Gastroesophageal sphincter (tissue), 4 donors: ENCODE measurements around the gene FBXW8. TPM values are rescaled to one million over a fixed set of nuclear protein-coding genes. Genes with fewer than 3 reads are reported as not detected.
A peak's percentile ranks its signal among the peaks of the same experiment; 100 is the strongest.

Experiments used
- ATAC-seq: fragments of 150-250 bp; one replicate; pipeline ENCODE4 v1.9.1; 2016; ENCODE audit warnings: mild to moderate bottlenecking, moderate library complexity
- H3K27ac ChIP-seq, 4 donors: fragments of 200-600 bp; sonication (generic) in 3 of 4; 1 replicate in 3 of 4; 2 replicates in 1 of 4; pipeline ENCODE4 v1.5.1; 2016 to 2019
- H3K27me3 ChIP-seq: fragments of 200-600 bp; sonication (generic); one replicate; pipeline ENCODE4 v1.5.1; 2019
- H3K36me3 ChIP-seq, 2 donors: fragments of 200-600 bp; sonication (generic); one replicate each; pipeline ENCODE4 v1.5.1; 2019; ENCODE audit warnings: control low read depth in 1 of 2
- H3K4me1 ChIP-seq, 3 donors: fragments of 200-600 bp; sonication (generic); 1 replicate in 2 of 3; 2 replicates in 1 of 3; pipeline ENCODE4 v1.5.1; 2016 to 2019; ENCODE audit warnings: control low read depth in 2 of 3
- H3K4me3 ChIP-seq, 2 donors: fragments of 200-600 bp; sonication (generic); one replicate each; pipeline ENCODE4 v1.5.1; 2019; ENCODE audit warnings: mild to moderate bottlenecking in 1 of 2, moderate library complexity in 1 of 2
- H3K9me3 ChIP-seq, 3 donors: fragments of 200-600 bp; sonication (generic); one replicate each; pipeline ENCODE4 v1.5.1; 2017 to 2019; ENCODE audit warnings: control low read depth in 2 of 3
- EP300 ChIP-seq: sonication (generic); formaldehyde crosslinking; IDR thresholded peaks from one replicate; pipeline ENCODE4 v1.6.1; 2017; ENCODE audit warnings: antibody characterized with exemption, mild to moderate bottlenecking
- POLR2A ChIP-seq, 2 donors: fragments of 450-650 bp; IDR thresholded peaks; one replicate each; pipeline ENCODE4 v1.6.1; 2017; ENCODE audit warnings: antibody characterized with exemption in 2 of 2, mild to moderate bottlenecking in 2 of 2, moderate library complexity in 1 of 2
- POLR2AphosphoS5 ChIP-seq: sonication (generic); formaldehyde crosslinking; IDR thresholded peaks from one replicate; pipeline ENCODE4 v1.6.1; 2017; ENCODE audit warnings: antibody characterized with exemption
- WGBS, 2 donors: methylation state at CpG; one replicate each; pipeline ENCODE4 v1.1.5; 2018; ENCODE audit warnings: low coverage in 1 of 2; 5-methylcytosine and 5-hydroxymethylcytosine counted together
- total RNA-seq, 4 donors: library from RNA; depleted of rRNA; stranded (reverse); fragments of >200 nt; gene quantifications; one replicate each; pipeline ENCODE4 v1.1.0, GENCODE V29; 2016
- TF ChIP-seq, protein P1 (sequence below), 4 experiments: fragments of 200-600 bp in 2 of 4; fragments of 450-650 bp in 2 of 4; sonication (generic) in 1 of 4; IDR thresholded peaks; one replicate each; pipeline ENCODE4 v1.5.1; 2017 to 2019; ENCODE audit warnings: antibody characterized with exemption in 4 of 4, mild to moderate bottlenecking in 2 of 4, moderate library complexity in 2 of 4

FBXW8 gene
- 10 to 100 TPM; 10.1 to 17.9 (median 13.7) TPM for total RNA-seq

GRCh38 chr12:116910645-116911451 is at the start of gene FBXW8:
Gene FBXW8 (plus strand): TSS chr12:116910950. CDS start chr12:116911038, 88 bp downstream.
- peak; percentile 86 for ATAC-seq
- H3K4me1 ChIP-seq, result peaks cover 0 to 30% (median 2%) of the 10 kb centered on the region in 3 donors
- H3K27ac ChIP-seq, result peak within 1 kb of the TSS; percentile 58 to 90 (median 87)
- no peaks in the 10 kb centered on the region for H3K9me3 ChIP-seq
- peak within 1 kb of the TSS; percentile 95 to 98 for H3K4me3 ChIP-seq
- no peaks in the 10 kb centered on the region for H3K36me3 ChIP-seq
- TF ChIP-seq, protein P1, sequence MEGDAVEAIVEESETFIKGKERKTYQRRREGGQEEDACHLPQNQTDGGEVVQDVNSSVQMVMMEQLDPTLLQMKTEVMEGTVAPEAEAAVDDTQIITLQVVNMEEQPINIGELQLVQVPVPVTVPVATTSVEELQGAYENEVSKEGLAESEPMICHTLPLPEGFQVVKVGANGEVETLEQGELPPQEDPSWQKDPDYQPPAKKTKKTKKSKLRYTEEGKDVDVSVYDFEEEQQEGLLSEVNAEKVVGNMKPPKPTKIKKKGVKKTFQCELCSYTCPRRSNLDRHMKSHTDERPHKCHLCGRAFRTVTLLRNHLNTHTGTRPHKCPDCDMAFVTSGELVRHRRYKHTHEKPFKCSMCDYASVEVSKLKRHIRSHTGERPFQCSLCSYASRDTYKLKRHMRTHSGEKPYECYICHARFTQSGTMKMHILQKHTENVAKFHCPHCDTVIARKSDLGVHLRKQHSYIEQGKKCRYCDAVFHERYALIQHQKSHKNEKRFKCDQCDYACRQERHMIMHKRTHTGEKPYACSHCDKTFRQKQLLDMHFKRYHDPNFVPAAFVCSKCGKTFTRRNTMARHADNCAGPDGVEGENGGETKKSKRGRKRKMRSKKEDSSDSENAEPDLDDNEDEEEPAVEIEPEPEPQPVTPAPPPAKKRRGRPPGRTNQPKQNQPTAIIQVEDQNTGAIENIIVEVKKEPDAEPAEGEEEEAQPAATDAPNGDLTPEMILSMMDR (IDR thresholded peaks at IDR 0.05), result no peak
- WGBS, 2 donors, result 0% methylated on average over 1 to 2 of the region's 82 CpGs
- no peaks in the 10 kb centered on the region for H3K27me3 ChIP-seq

DNA sequence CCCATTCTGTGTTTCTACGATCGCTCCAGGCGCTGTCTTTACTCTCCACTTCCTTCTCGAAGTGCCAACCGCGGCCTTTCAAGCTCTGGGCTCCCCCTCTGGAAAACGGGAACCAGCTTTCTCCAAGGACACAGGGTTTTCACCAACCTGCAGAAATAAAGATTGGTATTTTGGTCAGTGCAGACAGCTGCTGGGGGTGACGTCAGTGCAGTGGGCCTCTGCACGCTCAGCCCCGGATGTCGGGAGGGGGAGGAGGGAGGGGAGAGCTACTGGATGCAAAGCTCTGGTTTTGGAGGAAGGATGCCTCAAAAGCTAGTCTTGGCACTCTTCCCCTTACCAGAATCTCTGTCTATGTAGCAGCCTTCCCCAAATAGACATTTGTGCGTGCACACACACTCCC is 49.4 kb upstream of the FBXW8 start:
- no peaks in the 10 kb centered on the region for H3K36me3 ChIP-seq
- no peaks in the 10 kb centered on the region for H3K9me3 ChIP-seq
- ATAC-seq, result no peak
- no peak for TF ChIP-seq POLR2AphosphoS5
- TF ChIP-seq, protein P1 (IDR thresholded peaks at IDR 0.05), result no peak
- no peak for TF ChIP-seq POLR2A (IDR thresholded peaks at IDR 0.05)
- no peak for TF ChIP-seq EP300
- no peak overlapping the region for H3K27ac ChIP-seq
- WGBS, 2 donors, result 44 to 52% methylated on average over 5 to 7 of the region's 12 CpGs
- no peak overlapping the region for H3K4me3 ChIP-seq
- peaks cover 0 to 26% (median 0%) of the 10 kb centered on the region in 3 donors for H3K4me1 ChIP-seq
- peaks cover 61% of the 10 kb centered on the region for H3K27me3 ChIP-seq

- ATAC-seq, result no peak
- TF ChIP-seq POLR2AphosphoS5, result no peak
- TF ChIP-seq, protein P1 (IDR thresholded peaks at IDR 0.05), result no peak
- H3K36me3 ChIP-seq, result no peaks in the 10 kb centered on the region
- no peak overlapping the region for H3K27ac ChIP-seq
- WGBS, 2 donors, result 89 to 95% methylated on average over 4 of the region's 4 CpGs
- no peaks in the 10 kb centered on the region for H3K9me3 ChIP-seq
- H3K4me3 ChIP-seq, result no peak overlapping the region
- H3K4me1 ChIP-seq, result peaks cover 0 to 26% (median 0%) of the 10 kb centered on the region in 3 donors
- H3K27me3 ChIP-seq, result peaks cover 52% of the 10 kb centered on the region
These were observed 48.6 kb upstream of the FBXW8 start for GRCh38 chr12:116862167-116862566.

- 20 to 45% methylated on average over 1 to 6 of the region's 6 CpGs for WGBS, 2 donors
- TF ChIP-seq POLR2A (IDR thresholded peaks at IDR 0.05), result no peak
- TF ChIP-seq, protein P1 (IDR thresholded peaks at IDR 0.05), result peak in 1 of 4 experiments; percentile 13
- no peak for TF ChIP-seq POLR2AphosphoS5
These were observed 47.4 kb upstream of the FBXW8 start for GRCh38 chr12:116863275-116863767.

More at GRCh38 chr12:116863275-116863767, 47.4 kb upstream of the FBXW8 start:
- ATAC-seq, result no peak
- no peaks in the 10 kb centered on the region for H3K36me3 ChIP-seq
- H3K27me3 ChIP-seq, result peaks cover 41% of the 10 kb centered on the region
- H3K9me3 ChIP-seq, result no peaks in the 10 kb centered on the region
- H3K27ac ChIP-seq, result no peak overlapping the region
- no peak overlapping the region for H3K4me3 ChIP-seq
- peaks cover 0 to 26% (median 0%) of the 10 kb centered on the region in 3 donors for H3K4me1 ChIP-seq
